ENCODE data around the gene MASP1.

The MASP1 gene

DNA sequence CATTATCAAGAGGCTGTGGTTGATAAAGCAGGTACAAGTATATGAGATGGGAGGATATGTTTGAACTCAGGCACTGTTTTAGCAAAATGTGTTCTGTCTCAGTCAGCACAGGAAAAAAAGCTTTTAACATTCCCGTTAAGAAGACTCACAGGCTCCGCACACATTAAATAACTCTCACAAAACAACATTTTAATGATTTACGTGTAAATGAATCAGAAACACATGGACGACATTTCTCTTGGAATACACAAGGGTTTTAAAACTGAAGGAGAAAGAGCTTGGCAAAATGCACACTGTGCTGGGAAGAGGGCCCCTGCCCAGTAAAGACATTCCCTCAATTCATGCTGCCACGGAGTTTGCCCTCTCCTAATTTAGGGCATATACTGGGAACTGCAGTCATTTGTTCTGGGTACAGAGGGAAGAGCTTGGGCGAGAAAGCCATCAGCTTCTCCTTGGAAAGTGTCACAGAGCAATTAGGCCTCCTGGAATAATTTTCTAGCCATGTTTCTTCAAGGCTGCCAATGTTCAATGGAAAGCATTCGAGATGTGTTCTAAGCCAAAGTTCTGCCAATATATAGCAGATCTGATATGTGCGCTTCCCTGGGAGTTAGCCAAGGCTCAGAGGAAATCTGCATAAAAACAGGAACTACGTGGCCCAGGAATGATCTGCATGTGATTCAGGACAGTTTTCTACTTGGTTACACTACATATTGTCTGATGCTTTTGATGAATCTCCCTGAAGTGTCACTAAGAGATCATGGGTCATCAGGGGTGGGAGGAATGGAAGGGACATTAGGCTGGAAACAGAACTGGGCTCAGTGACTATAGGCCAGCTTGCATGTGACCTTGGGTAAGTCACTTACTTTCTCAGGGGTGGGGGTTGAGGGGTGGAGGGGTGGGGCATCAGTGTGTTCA, 2.2 kb upstream of the MASP1 start:
- DNase-seq (ENCODE audit: low read depth in 2 of 2): no peak

DNA sequence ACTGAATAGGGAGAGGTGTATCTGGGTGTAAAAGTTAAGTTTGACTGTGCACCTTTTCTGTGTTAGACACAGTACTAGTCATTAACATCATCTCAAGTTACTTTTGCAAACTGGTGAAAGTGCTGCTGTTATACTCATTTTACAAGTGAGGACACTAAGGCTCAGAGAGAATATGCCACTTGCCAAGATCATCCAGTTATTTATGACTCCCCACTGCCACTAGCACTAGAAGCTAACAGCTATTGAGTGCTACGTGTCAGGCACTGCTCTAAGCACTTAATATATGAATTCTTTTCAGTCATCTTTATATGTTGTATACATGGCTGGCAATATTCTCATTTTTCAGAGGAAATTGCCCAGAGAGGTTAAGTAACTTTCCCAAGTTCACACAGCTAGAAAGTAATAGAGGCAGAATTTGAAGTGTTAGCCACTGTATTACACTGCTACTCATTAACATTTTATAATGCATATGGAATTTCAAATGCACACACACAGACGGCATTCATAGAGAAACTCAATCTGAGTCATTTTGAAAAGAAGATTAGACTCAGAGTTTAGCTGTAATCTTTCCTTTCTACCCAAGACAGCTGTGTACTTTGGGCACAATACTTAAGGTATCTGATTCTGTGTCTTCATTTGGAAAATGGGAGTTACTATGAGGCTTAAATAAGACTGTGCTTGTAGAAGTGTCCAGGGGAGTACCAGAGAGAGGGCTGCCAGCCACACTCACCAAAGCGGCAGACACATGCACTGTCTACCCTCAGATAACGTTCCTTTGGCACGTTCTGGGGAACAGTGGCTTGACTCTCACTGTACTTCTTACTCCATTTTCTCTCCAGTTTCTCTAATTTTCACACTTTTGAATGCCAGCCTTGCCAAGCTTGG, 1.3 kb upstream of the MASP1 start:
- DNase-seq (ENCODE audit: low read depth in 2 of 2): no peak

- no peak for DNase-seq (ENCODE audit: low read depth in 2 of 2)
Measured at GRCh38 chr3:187292181-187292580, 644 bp upstream of the MASP1 start.

- no peak for DNase-seq (ENCODE audit: low read depth in 2 of 2)
Measured at GRCh38 chr3:187291001-187291511, 481 bp downstream of the MASP1 start.

DNA sequence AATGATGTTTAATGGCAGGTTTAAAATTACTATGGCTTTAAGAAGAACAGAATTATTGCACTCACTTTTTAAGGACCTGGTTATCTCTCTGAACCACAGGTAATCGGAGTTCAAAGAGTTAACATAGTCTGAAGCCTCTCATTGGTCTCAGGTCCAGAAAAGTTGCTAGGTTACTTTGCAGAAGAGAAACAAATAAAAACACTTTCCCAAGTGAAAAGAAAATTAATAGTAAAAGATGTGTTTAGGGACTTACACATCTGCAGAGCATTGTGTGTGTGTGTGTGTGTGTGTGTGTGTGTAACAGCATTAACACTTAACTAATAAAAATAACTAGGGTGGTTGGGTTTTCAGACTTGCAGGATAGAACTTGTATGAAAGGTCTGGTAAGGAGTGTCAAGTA, 1.0 kb downstream of the MASP1 start:
- DNase-seq (ENCODE audit: low read depth in 2 of 2): no peak

- DNase-seq (ENCODE audit: low read depth in 2 of 2): no peak
Measured at GRCh38 chr3:187288855-187289605, 2.5 kb downstream of the MASP1 start.

DNA sequence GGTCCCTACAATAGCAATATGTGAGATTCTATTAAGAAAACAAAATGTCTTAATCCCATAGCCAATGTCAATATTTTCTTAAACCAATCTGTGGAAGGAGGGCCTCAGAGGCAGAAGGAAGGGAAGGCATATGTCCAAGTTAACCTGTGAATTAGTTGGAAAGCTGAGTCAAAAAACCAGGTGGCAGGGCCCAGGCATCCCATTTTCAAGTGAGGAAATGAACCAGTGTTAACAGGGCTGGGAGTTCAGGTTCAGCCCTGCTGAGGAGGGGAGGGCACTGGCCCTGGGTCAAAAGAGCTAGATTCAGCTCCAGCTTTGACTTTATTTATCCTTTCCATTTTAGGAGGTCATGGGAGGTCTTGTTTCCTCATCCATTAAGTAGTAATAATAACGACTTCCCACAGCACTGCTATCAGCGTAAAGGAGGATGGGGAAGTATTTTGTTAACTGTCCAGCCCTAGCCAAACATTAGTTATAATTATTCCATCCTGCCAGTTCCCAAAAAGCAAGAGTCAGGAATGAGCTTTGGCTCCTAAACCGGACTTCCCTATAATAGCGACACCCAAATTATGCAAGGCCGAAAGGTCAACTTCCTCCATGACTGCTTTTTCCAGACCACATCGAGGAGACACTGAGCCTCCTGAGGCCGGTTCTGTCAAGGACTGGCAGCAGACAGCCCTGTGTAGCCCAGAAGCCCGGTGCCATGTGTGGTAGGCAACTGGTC, 3.2 kb downstream of the MASP1 start:
- DNase-seq (ENCODE audit: low read depth in 2 of 2): no peak

DNA sequence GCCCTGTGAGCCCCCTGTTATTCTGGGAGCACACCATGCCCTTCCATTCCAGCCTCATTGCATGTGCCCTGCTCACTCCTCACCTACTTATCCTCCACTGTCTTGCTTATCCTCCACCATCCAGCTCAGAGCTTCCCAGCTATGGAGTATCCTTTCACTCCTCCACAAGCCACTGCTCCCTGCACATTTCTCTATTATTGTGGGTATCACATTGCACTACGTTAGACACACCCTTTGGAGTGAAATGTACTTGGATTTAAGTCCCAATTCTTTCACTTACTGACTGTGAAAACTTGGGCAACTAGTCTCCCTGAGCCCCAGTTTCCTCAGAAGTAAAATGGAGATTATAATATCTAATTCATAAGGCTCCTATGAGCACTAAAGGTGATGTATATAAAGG, 4.3 kb downstream of the MASP1 start:
- no peak for DNase-seq (ENCODE audit: low read depth in 2 of 2)

DNA sequence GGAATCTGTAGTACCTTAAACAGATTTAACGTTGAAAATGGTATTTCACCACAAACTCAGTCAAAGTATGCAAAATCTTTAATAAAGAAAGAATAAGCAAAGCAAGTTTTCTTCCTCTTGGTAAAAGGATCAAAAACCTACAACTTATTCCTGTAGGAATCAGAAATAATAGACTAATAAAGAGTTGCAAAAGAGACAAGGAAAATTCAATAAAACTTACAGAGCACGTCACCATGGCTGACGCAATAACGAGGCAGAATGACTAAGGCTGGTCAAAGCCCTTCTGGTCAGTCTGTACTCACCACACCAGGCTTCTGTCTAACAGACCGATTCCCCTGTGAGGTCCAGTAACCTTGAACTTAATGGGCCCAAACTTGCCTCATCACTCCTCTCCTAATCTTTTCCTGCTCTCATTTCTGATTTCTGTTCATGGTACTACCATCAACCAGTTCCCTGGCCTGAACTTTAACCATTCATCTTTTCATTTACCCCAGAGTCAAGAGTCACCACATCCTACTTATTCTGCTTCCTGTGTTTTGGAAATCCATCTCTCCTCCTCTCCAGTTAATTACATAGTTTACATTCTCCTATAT, 5.0 kb downstream of the MASP1 start:
- DNase-seq (ENCODE audit: low read depth in 2 of 2): no peak

DNA sequence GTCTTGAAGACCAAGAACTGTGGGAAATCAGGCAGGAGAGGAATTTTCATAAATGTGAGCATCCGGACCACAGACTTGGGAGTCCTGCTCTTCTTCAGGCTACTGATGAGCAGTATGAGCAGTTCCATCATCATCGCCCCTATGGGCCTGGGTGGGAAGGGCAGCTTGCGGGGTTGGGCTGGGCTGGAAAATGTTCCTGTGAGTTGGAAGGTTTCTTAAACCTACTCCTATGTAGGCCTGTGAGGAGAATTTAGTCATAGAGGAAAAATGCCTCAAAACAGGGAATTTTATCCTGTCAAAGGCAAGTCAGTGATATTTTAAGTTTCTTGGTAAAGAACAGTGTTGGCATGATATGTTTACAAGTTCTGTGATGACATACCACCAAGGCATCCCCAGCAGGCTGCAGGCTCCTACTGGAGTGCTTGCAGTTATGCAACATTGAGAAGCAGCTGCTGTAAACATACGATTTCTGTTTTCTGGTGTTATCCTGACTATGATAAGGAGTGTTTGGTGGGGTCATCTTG, 10.3 kb downstream of the MASP1 start:
- no peak for DNase-seq (ENCODE audit: low read depth in 2 of 2)

GRCh38 chr3:187280644-187281043, 10.9 kb downstream of the MASP1 start:
- DNase-seq (ENCODE audit: low read depth in 2 of 2): no peak

DNA sequence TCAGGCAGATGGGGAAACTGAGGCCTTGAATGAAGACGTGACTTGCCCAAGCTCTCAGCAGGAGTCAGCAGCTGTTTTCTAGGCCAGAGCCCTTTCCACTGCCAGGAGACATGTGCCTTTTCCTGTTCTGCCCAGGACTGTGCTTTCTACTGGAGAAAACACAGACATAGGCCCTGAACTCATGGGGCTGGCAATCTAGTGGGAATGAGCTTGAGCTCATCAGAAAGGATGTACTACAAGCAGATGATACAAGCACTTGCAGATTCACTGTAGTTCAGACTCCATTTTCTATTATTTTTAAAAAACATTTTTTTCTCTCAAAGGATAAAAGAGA, 14.4 kb downstream of the MASP1 start:
- DNase-seq (ENCODE audit: low read depth in 2 of 2): no peak

- no peak for DNase-seq (ENCODE audit: low read depth in 2 of 2)
Measured at GRCh38 chr3:187276397-187277128, 15.0 kb downstream of the MASP1 start.

- no peak for DNase-seq (ENCODE audit: low read depth in 2 of 2)
Measured at GRCh38 chr3:187274977-187275338, 16.6 kb downstream of the MASP1 start.

DNA sequence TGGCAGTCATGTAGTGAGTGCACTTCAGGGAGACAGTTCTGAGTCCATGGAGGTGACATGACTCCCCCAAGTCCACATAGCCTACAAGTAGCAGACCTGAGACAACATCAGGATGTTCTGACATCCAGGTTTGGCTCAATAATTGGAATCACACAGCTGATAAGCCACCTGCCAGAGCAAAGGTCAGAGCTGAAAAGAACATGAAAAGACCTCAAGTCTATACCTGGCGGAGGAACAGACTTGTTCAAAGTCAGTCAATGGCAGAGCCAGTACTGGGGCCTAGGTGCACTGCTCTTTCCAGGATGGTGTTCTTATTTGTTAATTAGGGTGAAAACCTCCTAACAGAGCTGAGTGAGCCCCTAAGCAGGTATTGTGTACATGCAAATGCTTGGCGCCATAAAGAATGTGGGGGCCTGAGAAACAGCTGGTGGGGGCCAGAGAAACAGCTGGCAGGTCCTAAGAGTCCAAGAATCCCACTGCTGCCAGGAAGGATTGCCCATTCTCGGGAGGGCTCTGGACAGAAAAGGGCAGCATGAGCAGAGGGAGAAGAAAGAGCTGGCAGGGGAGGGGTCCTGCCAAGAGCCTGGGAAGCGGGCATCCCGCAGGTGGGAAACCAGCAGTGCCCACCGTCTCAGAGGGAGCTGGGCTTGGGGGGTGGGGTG, 17.1 kb downstream of the MASP1 start:
- DNase-seq (ENCODE audit: low read depth in 2 of 2): no peak

- no peak for DNase-seq (ENCODE audit: low read depth in 2 of 2)
Measured at GRCh38 chr3:187271582-187271981, 20.0 kb downstream of the MASP1 start.

DNA sequence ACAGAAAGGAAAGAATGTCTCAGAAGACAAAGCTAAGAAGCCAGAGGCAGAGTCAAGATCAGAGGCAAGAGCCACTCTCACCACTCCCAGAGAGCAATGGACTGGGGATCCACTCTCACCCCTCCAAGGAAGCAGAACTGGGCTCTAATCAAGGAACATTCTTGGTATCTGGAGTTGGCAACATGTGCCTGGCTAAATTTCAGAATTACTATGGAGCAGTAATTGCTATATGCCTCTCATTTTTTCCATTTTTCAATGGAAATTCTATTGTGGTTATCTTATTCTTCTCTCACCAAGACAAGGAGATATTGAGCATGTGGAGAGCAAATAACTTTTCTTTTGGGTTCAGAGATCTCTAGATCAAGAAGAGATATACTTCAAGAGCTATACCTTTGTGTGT, 22.1 kb downstream of the MASP1 start:
- DNase-seq (ENCODE audit: low read depth in 2 of 2): no peak

- no peak for DNase-seq (ENCODE audit: low read depth in 2 of 2)
Measured at GRCh38 chr3:187267306-187267705, 24.2 kb downstream of the MASP1 start.

GRCh38 chr3:187266691-187267090, 24.8 kb downstream of the MASP1 start:
- no peak for DNase-seq (ENCODE audit: low read depth in 2 of 2)

All from stimulated activated CD4-positive, alpha-beta T cell treated with anti-CD3 and anti-CD28 coated beads, Interleukin-15, amount 100 ng/mL, for 48 hours (primary cell).